Fibroblast of peridontal ligament (primary cell): ENCODE measurements around the gene NUB1.

Experiments used
- DNase-seq: peaks from one replicate; pipeline ENCODE4 v3.0.0-alpha.2; 2010; ENCODE audit errors: extremely low read depth

Gene NUB1

DNA sequence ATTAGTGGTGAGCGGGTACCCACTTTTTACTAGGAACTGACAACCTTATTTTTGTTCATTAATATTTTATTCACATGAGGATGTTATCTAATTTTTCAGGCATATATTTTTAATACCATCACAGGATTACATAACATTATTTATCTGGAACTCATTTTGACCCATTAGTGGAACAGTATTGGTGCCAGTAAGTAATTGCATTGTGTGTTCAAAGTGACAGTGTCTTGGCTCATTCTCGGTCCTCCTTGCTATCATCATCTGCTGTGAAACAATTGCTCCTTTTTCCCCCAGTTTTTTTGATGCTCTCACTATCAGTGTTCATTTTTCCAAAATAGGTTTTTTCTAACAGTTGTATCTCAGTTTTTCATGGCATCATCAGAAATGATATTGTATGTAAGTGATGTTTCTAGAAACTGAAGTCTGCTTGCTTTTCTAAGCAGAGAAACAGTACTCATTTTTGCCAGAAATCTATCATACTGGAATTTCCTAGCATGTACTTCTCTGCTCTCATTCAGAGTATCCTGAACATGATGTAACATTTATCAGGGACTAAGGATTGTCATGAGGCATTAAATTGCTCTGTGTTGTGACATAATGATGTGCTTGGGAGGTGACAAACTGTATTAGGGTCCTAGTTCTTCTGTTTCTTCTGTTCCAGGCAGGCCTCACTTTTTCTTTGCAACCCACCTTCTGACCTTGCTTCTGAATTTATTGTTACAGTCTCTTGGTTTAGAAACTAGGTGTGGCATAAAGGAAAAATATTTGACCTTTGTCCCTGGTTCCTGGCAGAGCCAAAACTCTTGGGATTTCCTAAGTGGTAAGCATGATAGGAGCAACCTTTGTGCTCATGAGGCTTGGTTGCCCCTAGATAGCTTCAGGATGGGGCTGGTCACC is 4.2 kb downstream of the NUB1 start:
- DNase-seq = no peak

- no peak for DNase-seq
Measured at GRCh38 chr7:151346470-151346769, 4.8 kb downstream of the NUB1 start.

DNA sequence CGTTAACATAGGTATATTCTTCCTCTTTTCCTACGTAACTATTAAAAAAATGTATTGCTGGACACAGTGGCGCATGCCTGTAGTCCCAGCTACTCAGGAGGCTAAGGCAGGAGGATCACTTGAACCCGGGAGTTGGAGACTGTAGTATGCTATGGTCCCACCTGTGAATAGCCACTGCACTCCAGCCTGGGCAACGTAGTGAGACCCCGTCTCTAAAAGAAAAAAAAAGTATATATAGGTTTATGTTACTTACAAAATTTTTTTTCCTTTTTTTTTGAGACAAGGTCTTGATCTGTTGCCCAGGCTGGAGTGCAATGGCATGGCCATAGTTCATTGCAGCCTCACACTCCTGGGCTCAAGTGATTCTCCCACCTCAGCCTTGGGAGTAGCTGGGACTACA is 5.6 kb downstream of the NUB1 start:
- DNase-seq = no peak

- DNase-seq = no peak
Measured at GRCh38 chr7:151348970-151349369, 7.4 kb downstream of the NUB1 start.

- DNase-seq = no peak
Measured at GRCh38 chr7:151349507-151349853, 7.9 kb downstream of the NUB1 start.

GRCh38 chr7:151351027-151351426 is 9.4 kb downstream of the NUB1 start:
- DNase-seq = no peak

DNA sequence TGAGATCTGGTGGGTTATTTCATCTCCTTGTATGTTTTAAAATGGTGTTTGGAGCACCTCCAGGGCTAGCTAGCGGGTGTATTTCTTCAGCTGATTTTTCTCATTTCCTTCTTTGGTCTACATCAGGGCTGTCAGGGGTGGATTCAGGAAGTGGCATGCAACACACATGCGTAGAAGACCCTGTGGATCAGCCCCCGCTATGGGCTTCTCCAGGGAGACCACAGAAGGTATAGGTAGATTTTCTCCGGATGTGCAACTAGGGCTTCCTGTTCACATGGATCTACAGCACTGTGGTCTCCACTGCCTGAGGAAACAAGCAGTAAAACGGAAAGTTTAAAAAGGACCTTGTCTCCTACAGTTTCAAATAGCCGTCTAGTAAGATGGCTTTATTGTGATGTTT is 10.4 kb downstream of the NUB1 start:
- DNase-seq = no peak

GRCh38 chr7:151352512-151352911 is 10.9 kb downstream of the NUB1 start:
- DNase-seq = no peak

- peak; percentile 25 for DNase-seq
Measured at GRCh38 chr7:151361193-151361959, 19.8 kb downstream of the NUB1 start.

GRCh38 chr7:151363182-151363581 is 21.6 kb downstream of the NUB1 start:
- no peak for DNase-seq

GRCh38 chr7:151366166-151366879 is 24.7 kb downstream of the NUB1 start:
- DNase-seq = peak; percentile 44

DNA sequence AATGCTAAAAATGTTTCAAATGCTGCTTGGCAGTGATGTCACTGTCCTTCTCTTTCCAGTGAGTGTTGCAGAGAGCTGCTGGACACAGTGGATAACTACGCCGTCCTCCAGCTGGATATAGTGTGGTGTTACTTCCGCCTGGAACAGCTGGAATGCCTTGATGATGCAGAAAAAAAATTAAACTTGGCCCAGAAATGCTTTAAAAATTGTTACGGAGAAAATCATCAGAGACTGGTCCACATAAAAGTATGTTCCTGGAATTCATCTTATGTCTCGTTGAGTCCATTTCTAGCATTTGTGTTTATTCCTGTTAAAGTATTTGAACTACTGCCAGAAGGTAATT is 25.2 kb downstream of the NUB1 start:
- peak; percentile 77 for DNase-seq

- DNase-seq = peak; percentile 46
Measured at GRCh38 chr7:151367284-151367683, 25.7 kb downstream of the NUB1 start.

- DNase-seq = peak; percentile 68
Measured at GRCh38 chr7:151368136-151368571, 26.5 kb downstream of the NUB1 start.

- no peak for DNase-seq
Measured at GRCh38 chr7:151371266-151371665, 29.7 kb downstream of the NUB1 start.

DNA sequence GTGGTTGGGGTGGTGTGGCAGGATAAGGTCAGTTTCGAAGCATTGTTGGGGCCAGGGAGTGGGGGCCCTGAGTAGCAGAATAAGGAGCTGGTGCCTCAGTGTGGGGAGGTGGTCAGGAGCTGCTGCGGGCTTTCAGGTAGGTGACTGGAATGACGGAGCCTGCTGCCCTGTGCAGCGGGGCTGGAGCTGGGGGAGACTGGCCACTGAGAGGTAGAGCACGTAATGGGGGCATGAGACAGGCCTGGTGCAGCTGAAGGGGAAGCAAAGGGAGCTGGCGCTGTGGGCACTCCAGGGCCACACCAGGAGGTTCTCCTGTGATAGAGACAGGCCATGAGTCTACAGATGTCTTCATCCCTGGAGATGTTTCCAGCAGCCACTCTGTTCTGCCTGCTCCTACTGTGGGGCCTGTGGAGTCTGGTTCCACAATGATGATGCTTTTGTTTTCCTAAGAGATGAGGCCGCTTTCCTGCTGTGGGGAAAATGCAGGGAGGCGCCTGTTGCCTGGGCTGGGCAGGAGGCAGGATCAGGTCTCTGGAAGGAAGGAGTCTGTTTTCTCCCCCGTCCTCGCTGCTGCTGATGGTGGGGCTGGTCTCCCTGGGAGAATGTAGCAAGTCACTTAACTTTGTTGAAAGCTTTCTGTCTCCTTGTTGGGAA is 31.1 kb downstream of the NUB1 start:
- DNase-seq = no peak

- no peak for DNase-seq
Measured at GRCh38 chr7:151373599-151373998, 32.0 kb downstream of the NUB1 start.

DNA sequence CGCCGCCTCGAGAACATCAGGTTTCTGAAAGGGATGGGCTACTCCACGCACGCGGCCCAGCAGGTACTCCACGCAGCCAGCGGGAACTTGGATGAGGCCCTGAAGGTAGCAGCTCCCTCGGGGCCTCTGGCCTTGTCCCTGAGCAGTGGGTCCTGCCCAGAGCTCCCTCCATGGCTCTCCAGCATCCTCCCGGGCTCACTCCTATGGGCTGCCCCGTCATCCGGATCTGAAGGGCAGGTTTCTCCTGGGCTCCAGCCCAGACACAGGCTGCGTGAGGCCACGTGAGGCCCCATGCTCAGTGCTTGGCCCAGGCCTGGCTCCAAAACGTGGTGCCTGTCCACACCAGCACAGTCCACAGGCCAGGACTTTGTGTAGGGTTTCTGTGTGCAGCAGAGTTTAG is 32.5 kb downstream of the NUB1 start:
- DNase-seq = no peak

DNA sequence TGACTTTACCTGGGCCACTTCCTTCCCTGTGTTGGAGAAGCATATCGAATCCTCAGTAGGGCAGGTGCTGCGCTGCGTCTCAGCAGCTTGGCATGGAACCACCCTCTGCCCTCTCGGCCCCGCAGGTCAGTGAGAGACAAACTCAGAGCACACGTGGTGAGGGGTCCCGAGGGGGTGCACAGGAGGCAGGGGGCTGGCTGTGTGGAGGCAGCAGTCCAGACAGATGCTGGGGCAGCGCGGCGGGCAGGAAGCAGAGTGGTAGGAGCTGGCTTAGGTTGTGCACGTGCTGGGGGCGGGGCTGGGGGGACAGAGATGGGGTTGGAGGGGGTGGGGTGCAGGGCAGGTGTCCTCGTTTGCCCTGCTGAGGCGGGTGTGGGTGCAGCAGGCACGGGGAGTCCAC is 33.1 kb downstream of the NUB1 start:
- no peak for DNase-seq

DNA sequence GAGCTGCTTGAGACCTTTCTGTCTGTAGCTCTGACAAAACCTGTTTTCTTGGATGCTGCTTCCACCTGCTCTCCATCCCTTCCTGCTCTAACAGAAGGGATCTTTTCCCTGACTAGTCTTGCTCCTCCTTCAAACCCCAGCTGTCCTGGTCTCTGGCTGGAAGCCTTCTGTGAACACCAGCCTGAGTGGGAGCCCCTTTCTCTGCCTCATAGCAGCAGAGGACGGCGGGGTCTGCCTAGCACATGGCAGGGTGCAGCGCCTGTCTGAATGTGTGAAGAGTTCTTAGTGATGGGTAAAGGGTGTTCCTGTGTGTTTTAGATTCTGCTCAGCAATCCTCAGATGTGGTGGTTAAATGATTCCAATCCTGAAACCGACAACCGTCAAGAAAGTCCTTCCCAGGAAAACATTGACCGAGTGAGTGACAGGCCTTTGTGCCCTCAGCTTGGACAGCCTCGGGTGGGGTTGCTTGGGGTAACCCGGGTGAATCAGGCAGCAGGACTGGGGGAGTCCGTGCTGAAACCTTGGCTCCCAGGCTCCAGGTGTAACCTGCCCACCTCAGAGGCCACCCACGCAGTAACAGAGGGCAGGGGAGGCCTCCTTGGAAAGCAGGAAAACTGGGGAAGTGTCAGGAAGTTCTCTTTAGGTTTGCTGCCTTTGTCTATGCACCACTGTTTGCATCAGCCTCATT is 34.1 kb downstream of the NUB1 start:
- no peak for DNase-seq

- DNase-seq = no peak
Measured at GRCh38 chr7:151376218-151376902, 34.7 kb downstream of the NUB1 start.
